GM21515 (cell line): ENCODE measurements around the gene PCDHB10.
"Not testable (repeated sequence)": the region's sequence is repeated elsewhere in the genome, so short reads cannot be mapped to it uniquely, and the experiment has no call there.

Source experiments
- ATAC-seq: cut with Tn5 transposase; IDR thresholded peaks from one replicate; pipeline ENCODE4 v1.9.1; 2021; ENCODE audit not compliant: unreplicated experiment

The PCDHB10 gene

DNA sequence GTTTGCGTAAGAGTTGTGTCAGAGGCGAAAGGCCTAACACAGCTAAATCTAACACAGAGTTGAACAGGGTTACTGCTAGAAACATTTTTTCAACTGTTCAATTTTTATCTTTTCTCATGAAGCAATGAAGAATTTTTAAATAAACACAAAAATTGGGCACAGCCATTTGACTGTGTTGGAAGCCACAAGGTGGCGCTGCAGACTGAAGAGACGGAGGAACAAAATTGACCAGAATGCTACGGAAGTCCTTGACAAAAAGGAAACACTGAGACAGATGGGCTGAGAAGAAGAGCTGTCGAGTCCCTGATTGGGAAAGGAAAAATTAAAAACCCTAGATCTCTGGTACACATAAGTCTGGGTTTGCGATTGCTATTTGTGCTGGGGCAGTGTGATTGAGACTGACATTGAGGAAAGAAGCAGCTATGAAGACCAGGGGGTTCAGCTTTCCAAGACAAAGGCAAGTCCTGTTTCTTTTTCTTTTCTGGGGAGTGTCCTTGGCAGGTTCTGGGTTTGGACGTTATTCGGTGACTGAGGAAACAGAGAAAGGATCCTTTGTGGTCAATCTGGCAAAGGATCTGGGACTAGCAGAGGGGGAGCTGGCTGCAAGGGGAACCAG, 5.1 kb upstream of the PCDHB10 start, which contains the start of gene PCDHB9:
TSS of gene PCDHB9 (plus strand) at position 265 of the 616 bp plus-strand sequence. CDS start at position 423, 158 bp downstream.
- ATAC-seq: no peak

- ATAC-seq: not testable (repeated sequence)
These were observed 3.5 kb upstream of the PCDHB10 start for GRCh38 chr5:141188682-141189081.

GRCh38 chr5:141189131-141189530, 3.0 kb upstream of the PCDHB10 start:
- not testable (repeated sequence) for ATAC-seq

GRCh38 chr5:141194332-141194731, 2.2 kb downstream of the PCDHB10 start:
- ATAC-seq: not testable (repeated sequence)

DNA sequence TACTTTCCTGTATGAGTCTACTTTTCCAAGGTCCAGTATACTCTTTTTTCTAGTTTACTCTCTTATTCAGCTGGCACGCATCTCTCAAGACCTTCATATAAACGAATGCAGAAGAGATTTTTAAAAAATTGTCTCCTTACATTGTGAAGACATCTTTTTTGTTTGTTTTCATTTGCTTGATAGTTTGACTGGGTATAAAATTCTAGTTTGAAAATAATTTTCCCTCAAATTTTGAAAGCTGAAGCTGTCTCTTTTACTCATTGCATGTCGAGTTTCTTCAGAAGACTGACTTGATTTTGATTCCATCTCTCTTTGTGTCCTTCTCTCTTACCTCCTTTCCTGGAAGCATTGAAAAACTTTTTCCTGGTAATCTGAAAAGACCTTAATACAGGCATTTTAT, 4.2 kb downstream of the PCDHB10 start:
- no peak for ATAC-seq

- no peak for ATAC-seq
These were observed 7.4 kb downstream of the PCDHB10 start, which contains the start of gene PCDHB11 for GRCh38 chr5:141199359-141200235. PCDHB11 (plus strand) TSS chr5:141199627; CDS start chr5:141199775, 148 bp downstream.

- ATAC-seq: not testable (repeated sequence)
These were observed 9.0 kb downstream of the PCDHB10 start for GRCh38 chr5:141201126-141201525.

DNA sequence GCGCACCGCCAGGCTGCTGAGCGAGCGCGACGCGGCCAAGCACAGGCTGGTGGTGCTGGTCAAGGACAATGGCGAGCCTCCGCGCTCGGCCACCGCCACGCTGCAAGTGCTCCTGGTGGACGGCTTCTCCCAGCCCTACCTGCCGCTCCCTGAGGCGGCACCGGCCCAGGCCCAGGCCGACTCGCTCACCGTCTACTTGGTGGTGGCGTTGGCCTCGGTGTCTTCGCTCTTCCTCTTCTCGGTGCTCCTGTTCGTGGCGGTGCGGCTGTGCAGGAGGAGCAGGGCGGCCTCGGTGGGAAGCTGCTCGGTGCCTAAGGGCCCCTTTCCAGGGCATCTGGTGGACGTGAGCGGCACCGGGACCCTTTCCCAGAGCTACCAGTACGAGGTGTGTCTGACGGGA, 9.5 kb downstream of the PCDHB10 start:
- ATAC-seq: not testable (repeated sequence)

GRCh38 chr5:141208478-141208877, 16.3 kb downstream of the PCDHB10 start, which contains the start of gene PCDHB12:
PCDHB12 (plus strand) TSS chr5:141208719; CDS start chr5:141208908, 189 bp downstream.
- ATAC-seq: no peak

GRCh38 chr5:141210281-141210680, 18.1 kb downstream of the PCDHB10 start:
- not testable (repeated sequence) for ATAC-seq

- ATAC-seq: not testable (repeated sequence)
These were observed 18.7 kb downstream of the PCDHB10 start for GRCh38 chr5:141210849-141211248.

DNA sequence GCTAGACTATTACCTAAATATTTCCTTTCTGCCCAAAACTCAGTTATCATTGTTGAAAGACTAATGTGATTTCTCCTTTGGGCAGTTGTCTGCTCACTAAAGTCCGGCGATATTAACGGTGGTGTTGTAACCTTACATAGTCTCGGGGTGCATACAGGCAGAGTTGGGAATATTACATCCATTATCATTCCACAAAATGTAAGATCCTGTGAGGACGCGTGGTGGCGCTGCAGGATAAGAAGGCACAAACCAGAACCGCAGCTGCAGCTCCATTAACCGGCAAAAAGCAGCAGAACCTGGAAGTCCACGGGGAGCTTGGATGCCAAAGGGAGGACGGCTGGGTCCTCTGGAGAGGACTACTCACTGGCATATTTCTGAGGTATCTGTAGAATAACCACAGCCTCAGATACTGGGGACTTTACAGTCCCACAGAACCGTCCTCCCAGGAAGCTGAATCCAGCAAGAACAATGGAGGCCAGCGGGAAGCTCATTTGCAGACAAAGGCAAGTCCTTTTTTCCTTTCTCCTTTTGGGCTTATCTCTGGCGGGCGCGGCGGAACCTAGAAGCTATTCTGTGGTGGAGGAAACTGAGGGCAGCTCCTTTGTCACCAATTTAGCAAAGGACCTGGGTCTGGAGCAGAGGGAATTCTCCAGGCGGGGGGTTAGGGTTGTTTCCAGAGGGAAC, 21.6 kb downstream of the PCDHB10 start, which contains the start of gene PCDHB13:
TSS of gene PCDHB13 (plus strand) at position 264 of the 684 bp plus-strand sequence. CDS start at position 469, 205 bp downstream.
- ATAC-seq: not testable (repeated sequence)

DNA sequence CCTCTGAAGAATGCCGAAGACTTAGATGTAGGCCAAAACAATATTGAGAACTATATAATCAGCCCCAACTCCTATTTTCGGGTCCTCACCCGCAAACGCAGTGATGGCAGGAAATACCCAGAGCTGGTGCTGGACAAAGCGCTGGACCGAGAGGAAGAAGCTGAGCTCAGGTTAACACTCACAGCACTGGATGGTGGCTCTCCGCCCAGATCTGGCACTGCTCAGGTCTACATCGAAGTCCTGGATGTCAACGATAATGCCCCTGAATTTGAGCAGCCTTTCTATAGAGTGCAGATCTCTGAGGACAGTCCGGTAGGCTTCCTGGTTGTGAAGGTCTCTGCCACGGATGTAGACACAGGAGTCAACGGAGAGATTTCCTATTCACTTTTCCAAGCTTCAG, 22.4 kb downstream of the PCDHB10 start:
- ATAC-seq: not testable (repeated sequence)

DNA sequence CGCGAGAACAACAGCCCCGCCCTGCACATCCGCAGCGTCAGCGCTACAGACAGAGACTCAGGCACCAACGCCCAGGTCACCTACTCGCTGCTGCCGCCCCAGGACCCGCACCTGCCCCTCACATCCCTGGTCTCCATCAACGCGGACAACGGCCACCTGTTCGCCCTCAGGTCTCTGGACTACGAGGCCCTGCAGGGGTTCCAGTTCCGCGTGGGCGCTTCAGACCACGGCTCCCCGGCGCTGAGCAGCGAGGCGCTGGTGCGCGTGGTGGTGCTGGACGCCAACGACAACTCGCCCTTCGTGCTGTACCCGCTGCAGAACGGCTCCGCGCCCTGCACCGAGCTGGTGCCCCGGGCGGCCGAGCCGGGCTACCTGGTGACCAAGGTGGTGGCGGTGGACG, 23.4 kb downstream of the PCDHB10 start:
- ATAC-seq: not testable (repeated sequence)

DNA sequence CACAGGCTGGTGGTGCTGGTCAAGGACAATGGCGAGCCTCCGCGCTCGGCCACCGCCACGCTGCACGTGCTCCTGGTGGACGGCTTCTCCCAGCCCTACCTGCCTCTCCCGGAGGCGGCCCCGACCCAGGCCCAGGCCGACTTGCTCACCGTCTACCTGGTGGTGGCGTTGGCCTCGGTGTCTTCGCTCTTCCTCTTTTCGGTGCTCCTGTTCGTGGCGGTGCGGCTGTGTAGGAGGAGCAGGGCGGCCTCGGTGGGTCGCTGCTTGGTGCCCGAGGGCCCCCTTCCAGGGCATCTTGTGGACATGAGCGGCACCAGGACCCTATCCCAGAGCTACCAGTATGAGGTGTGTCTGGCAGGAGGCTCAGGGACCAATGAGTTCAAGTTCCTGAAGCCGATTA, 23.9 kb downstream of the PCDHB10 start:
- ATAC-seq: not testable (repeated sequence)

DNA sequence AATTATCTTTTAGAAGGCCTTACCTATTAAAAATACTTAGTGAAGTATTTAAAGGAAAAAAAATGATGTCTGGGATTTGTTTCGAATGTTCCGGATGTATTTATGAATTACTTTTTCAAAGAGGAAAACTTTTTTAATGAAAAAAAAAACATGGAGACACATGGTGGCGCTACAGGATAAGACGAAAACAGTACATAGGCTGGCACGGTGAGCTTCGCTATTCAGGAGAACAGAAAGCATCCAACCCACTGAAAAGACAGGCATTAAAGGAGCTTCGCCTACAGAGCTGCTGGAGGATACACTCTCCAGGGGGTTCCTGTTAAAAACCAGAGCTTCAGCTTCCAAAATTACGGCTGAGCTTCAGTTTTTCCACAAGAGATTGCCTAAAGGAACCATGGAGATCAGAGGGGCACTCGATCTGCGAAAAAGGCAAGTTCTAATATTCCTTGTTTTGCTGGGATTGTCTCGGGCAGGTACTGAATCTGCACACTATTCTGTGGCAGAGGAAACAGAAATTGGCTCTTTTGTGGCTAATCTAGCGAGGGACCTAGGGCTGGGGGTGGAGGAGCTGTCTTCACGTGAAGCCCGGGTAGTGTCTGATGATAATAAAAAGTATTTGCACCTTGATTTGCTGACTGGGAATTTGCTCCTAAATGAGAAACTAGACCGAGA, 31.1 kb downstream of the PCDHB10 start, which contains the start of gene PCDHB14:
TSS of gene PCDHB14 (plus strand) at position 232 of the 672 bp plus-strand sequence. CDS start at position 395, 163 bp downstream.
- no peak for ATAC-seq

DNA sequence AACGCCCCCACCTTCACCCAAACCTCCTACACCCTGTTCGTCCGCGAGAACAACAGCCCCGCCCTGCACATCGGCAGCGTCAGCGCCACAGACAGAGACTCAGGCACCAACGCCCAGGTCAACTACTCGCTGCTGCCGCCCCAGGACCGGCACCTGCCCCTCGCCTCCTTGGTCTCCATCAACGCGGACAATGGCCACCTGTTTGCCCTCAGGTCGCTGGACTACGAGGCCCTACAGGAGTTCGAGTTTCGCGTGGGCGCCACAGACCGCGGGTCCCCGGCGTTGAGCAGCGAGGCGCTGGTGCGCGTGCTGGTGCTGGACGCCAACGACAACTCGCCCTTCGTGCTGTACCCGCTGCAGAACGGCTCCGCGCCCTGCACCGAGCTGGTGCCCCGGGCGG, 32.7 kb downstream of the PCDHB10 start:
- ATAC-seq: not testable (repeated sequence)

GRCh38 chr5:141225421-141225820, 33.3 kb downstream of the PCDHB10 start:
- ATAC-seq: not testable (repeated sequence)

DNA sequence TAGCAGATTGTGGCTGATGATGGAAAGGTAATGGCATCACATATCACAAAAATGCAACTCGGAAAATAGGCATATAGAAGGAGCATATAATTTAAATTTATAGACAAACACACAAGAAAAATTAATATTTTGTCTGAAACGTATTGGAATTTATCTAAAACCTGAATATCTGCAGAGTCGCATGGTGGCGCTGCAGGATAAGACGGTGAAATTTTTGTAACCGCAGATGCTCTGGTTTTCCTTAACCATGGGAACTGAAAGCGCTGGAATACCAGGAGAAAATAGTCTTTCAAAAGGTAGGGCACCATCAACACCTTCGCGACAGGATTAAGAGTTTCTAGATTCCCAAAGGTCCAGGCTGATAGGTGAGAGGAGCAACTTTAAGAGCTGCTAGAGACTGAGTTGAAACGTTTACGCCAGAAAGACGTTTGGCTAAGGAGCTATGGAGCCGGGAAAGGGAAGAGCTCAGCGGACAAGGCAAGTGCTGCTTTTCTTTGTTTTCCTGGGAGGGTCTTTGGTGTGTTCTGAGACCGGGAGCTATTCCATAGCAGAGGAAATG, 42.0 kb downstream of the PCDHB10 start:
- ATAC-seq: no peak

GRCh38 chr5:141235922-141236321, 43.8 kb downstream of the PCDHB10 start:
- not testable (repeated sequence) for ATAC-seq
